Measurements from ENCODE around the gene NGRN. TPM values are rescaled to one million over a fixed set of nuclear protein-coding genes. Genes with fewer than 3 reads are reported as not detected.
"Not testable (repeated sequence)": the region's sequence is repeated elsewhere in the genome, so short reads cannot be mapped to it uniquely, and the experiment has no call there.

NGRN gene
- total and polyA plus RNA-seq, 3 experiments from 2014 or later = 34.1 to 45.8 (median 36.0) TPM

- Histone ChIP-seq H3K4me1 (ENCODE audit: insufficient read depth, low read length) (no peaks in the 10 kb centered on the region), H3K4me3 (ENCODE audit: low read length) (no peak overlapping the region), H3K9me3 (ENCODE audit: low read length) (no peaks in the 10 kb centered on the region), H3K27me3 (ENCODE audit: insufficient read depth, low read length, poor library complexity, severe bottlenecking) (no peaks in the 10 kb centered on the region), H3K36me3 (ENCODE audit: insufficient read depth, low read length) (no peaks in the 10 kb centered on the region), H3K27ac (ENCODE audit: low read depth, low read length) (no peak overlapping the region)
- Mint-ChIP-seq H3K27ac (no peak overlapping the region), H3K36me3 (no peaks in the 10 kb centered on the region), H3K27me3 (peaks cover 2 to 4% of the 10 kb centered on the region in 2 donors), H3K9me3 (no peaks in the 10 kb centered on the region), H3K4me3 (no peak overlapping the region), H3K4me1 (peaks cover 2 to 7% (median 5%) of the 10 kb centered on the region in 3 donors)
- no peak for DNase-seq
- ChIA-PET CTCF (interaction anchor here (1.6 to 2.8 kb wide), 2 partner anchors 19 to 28 kb away, joined by 3 to 7 read pairs; no protein-coding TSS in a partner anchor), POLR2A (no interaction called here)
Observed at GRCh38 chr15:90291679-90292356, 26.3 kb downstream of the NGRN start.

GRCh38 chr15:90293040-90293810 lies 27.8 kb downstream of the NGRN start:
- H3K9me3 ChIP-seq (ENCODE audit: low read length); H3K36me3 Mint-ChIP-seq; H3K27ac Mint-ChIP-seq; H3K9me3 Mint-ChIP-seq; H3K27me3 Mint-ChIP-seq; H3K27ac ChIP-seq (ENCODE audit: low read depth, low read length); POLR2A ChIA-PET; H3K4me1 Mint-ChIP-seq; H3K27me3 ChIP-seq (ENCODE audit: insufficient read depth, low read length, poor library complexity, severe bottlenecking); H3K4me1 ChIP-seq (ENCODE audit: insufficient read depth, low read length); H3K36me3 ChIP-seq (ENCODE audit: insufficient read depth, low read length); H3K4me3 ChIP-seq (ENCODE audit: low read length): not testable (repeated sequence)
- H3K4me3 Mint-ChIP-seq = peak overlapping the region in 1 of 7 donors; percentile 24
- CTCF ChIA-PET = interaction anchor here (0.6 to 2.8 kb wide), 22 partner anchors 8 to 740 kb away, joined by 3 to 14 read pairs (median 4); partner anchors contain the start of genes CIB1, GDPGP1, IQGAP1 and TTLL13
- peak; percentile 40 to 79 (median 55) for DNase-seq

- H3K27me3 Mint-ChIP-seq = peaks cover 2 to 4% of the 10 kb centered on the region in 2 donors
- H3K4me1 Mint-ChIP-seq = peaks cover 2 to 7% (median 5%) of the 10 kb centered on the region in 3 donors
- Histone ChIP-seq H3K9me3 (ENCODE audit: low read length) (no peaks in the 10 kb centered on the region), H3K27me3 (ENCODE audit: insufficient read depth, low read length, poor library complexity, severe bottlenecking) (no peaks in the 10 kb centered on the region), H3K36me3 (ENCODE audit: insufficient read depth, low read length) (no peaks in the 10 kb centered on the region), H3K4me3 (ENCODE audit: low read length) (no peak overlapping the region), H3K27ac (ENCODE audit: low read depth, low read length) (no peak overlapping the region), H3K4me1 (ENCODE audit: insufficient read depth, low read length) (no peaks in the 10 kb centered on the region)
- H3K27ac Mint-ChIP-seq = no peak overlapping the region
- H3K9me3 Mint-ChIP-seq = no peaks in the 10 kb centered on the region
- DNase-seq = no peak
- ChIA-PET CTCF (interaction anchor here (0.6 to 1.9 kb wide), 13 partner anchors 7 to 739 kb away, joined by 3 to 14 read pairs (median 4); no protein-coding TSS in a partner anchor), POLR2A (no interaction called here)
- H3K4me3 Mint-ChIP-seq = no peak overlapping the region
- H3K36me3 Mint-ChIP-seq = no peaks in the 10 kb centered on the region
Observed at GRCh38 chr15:90294159-90294558, 28.7 kb downstream of the NGRN start.

- ChIA-PET POLR2A (no interaction called here), CTCF (interaction anchor here (1.2 to 1.7 kb wide), 2 partner anchors 8 to 25 kb away, joined by 4 to 10 read pairs; no protein-coding TSS in a partner anchor)
- Histone ChIP-seq H3K27me3 (ENCODE audit: insufficient read depth, low read length, poor library complexity, severe bottlenecking) (no peaks in the 10 kb centered on the region), H3K9me3 (ENCODE audit: low read length) (no peaks in the 10 kb centered on the region), H3K4me3 (ENCODE audit: low read length) (no peak overlapping the region), H3K27ac (ENCODE audit: low read depth, low read length) (no peak overlapping the region), H3K4me1 (ENCODE audit: insufficient read depth, low read length) (no peaks in the 10 kb centered on the region), H3K36me3 (ENCODE audit: insufficient read depth, low read length) (no peaks in the 10 kb centered on the region)
- Mint-ChIP-seq H3K36me3 (no peaks in the 10 kb centered on the region), H3K4me3 (no peak overlapping the region), H3K9me3 (no peaks in the 10 kb centered on the region), H3K27ac (no peak overlapping the region), H3K27me3 (peaks cover 2 to 4% of the 10 kb centered on the region in 2 donors), H3K4me1 (peaks cover 2 to 7% (median 5%) of the 10 kb centered on the region in 3 donors)
- no peak for DNase-seq
Observed at GRCh38 chr15:90294601-90295269, 29.3 kb downstream of the NGRN start.

GRCh38 chr15:90295270-90295648 lies 29.8 kb downstream of the NGRN start:
- POLR2A ChIA-PET = interaction anchor here (0.6 kb wide), 1 partner anchor 143 kb away, joined by 3 read pairs; no protein-coding TSS in a partner anchor

GRCh38 chr15:90296316-90296884 lies 30.9 kb downstream of the NGRN start:
- peaks cover 5 to 12% (median 9%) of the 10 kb centered on the region in 3 donors for H3K4me1 Mint-ChIP-seq
- H3K27ac ChIP-seq (ENCODE audit: low read depth, low read length); H3K4me1 ChIP-seq (ENCODE audit: insufficient read depth, low read length); DNase-seq; H3K36me3 Mint-ChIP-seq; CTCF ChIA-PET; H3K27ac Mint-ChIP-seq; H3K9me3 ChIP-seq (ENCODE audit: low read length); H3K4me3 ChIP-seq (ENCODE audit: low read length); H3K27me3 Mint-ChIP-seq; POLR2A ChIA-PET; H3K36me3 ChIP-seq (ENCODE audit: insufficient read depth, low read length); H3K9me3 Mint-ChIP-seq; H3K4me3 Mint-ChIP-seq; H3K27me3 ChIP-seq (ENCODE audit: insufficient read depth, low read length, poor library complexity, severe bottlenecking): not testable (repeated sequence)

More at GRCh38 chr15:90295270-90295648, 29.8 kb downstream of the NGRN start:
- no peaks in the 10 kb centered on the region for H3K36me3 ChIP-seq (ENCODE audit: insufficient read depth, low read length)
- H3K36me3 Mint-ChIP-seq = no peaks in the 10 kb centered on the region
- no peak overlapping the region for H3K27ac Mint-ChIP-seq
- no peak overlapping the region for H3K27ac ChIP-seq (ENCODE audit: low read depth, low read length)
- no peaks in the 10 kb centered on the region for H3K9me3 Mint-ChIP-seq
- no peaks in the 10 kb centered on the region for H3K27me3 ChIP-seq (ENCODE audit: insufficient read depth, low read length, poor library complexity, severe bottlenecking)
- H3K4me3 Mint-ChIP-seq = no peak overlapping the region
- H3K4me1 Mint-ChIP-seq = peaks cover 2 to 7% (median 5%) of the 10 kb centered on the region in 3 donors
- CTCF ChIA-PET = interaction anchor here (1.2 kb wide), 1 partner anchor 9 kb away, joined by 4 read pairs; no protein-coding TSS in a partner anchor
- no peaks in the 10 kb centered on the region for H3K9me3 ChIP-seq (ENCODE audit: low read length)
- no peak overlapping the region for H3K4me3 ChIP-seq (ENCODE audit: low read length)
- peaks cover 2 to 4% of the 10 kb centered on the region in 2 donors for H3K27me3 Mint-ChIP-seq
- H3K4me1 ChIP-seq (ENCODE audit: insufficient read depth, low read length) = no peaks in the 10 kb centered on the region
- no peak for DNase-seq

- H3K9me3 ChIP-seq (ENCODE audit: low read length) = no peaks in the 10 kb centered on the region
- no peak for DNase-seq
- POLR2A ChIA-PET = no interaction called here
- CTCF ChIA-PET = no interaction called here
- peaks cover 2 to 4% of the 10 kb centered on the region in 2 donors for H3K27me3 Mint-ChIP-seq
- no peak overlapping the region for H3K27ac Mint-ChIP-seq
- H3K36me3 Mint-ChIP-seq = no peaks in the 10 kb centered on the region
- no peaks in the 10 kb centered on the region for H3K36me3 ChIP-seq (ENCODE audit: insufficient read depth, low read length)
- peaks cover 5 to 16% (median 9%) of the 10 kb centered on the region in 3 donors for H3K4me1 Mint-ChIP-seq
- H3K9me3 Mint-ChIP-seq = no peaks in the 10 kb centered on the region
- H3K4me3 ChIP-seq (ENCODE audit: low read length) = no peak overlapping the region
- no peaks in the 10 kb centered on the region for H3K27me3 ChIP-seq (ENCODE audit: insufficient read depth, low read length, poor library complexity, severe bottlenecking)
- no peak overlapping the region for H3K4me3 Mint-ChIP-seq
- peaks cover 4% of the 10 kb centered on the region for H3K4me1 ChIP-seq (ENCODE audit: insufficient read depth, low read length)
- H3K27ac ChIP-seq (ENCODE audit: low read depth, low read length) = no peak overlapping the region
Observed at GRCh38 chr15:90297021-90297420, 31.5 kb downstream of the NGRN start.
